ENCODE measurements around the gene TCEAL4. TPM values are rescaled to one million over a fixed set of nuclear protein-coding genes. Genes with fewer than 3 reads are reported as not detected.
A peak's percentile ranks its signal among the peaks of the same experiment; 100 is the strongest.

The TCEAL4 gene
- 10 to 100 TPM; 17.1 to 18.5 TPM for total RNA-seq

DNA sequence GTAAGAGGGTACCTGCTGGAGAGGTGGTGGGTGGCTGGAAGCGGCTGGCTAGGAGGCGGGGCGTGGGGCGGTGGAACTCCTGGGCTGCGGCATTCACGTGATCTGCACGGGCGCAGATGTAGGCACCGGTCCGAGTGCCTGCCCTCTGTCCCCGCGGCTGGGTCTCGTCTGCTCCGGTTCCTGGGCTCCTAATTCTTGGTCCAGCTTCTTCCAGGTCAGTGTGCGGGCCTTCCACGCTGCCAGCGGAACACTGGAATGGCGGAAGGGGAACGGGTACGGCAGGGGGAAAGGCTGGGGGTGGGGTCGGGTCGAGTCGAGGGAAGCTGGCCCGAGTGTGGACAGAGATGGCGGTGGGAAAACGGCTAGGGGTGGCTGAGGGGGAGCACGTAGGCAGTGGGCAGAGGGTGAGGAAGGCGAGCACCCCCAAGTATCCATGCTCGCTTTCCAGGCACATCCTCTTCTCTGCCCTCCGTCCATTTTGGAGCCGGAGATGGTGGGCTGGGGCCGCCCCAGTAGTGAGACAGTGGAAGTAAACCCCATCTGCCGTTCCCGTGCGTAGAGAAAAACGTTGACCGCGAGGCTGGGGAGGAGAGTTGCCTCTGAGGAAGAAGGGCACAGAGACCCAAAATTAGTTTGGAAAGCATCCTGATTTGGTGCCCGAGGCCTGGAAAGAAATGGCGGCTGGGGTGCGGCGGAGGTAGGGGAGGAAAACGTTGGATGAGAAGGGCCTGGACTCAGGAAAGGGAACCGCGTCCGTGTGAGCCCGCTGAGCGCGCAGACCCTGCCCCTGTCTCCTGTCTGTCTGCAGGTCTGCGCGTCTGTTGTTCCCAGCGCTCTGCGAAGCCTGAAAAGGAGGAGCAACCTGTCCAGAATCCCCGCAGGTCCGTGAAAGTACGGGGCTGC lies at the start of gene TCEAL4:
Gene TCEAL4, plus strand, starts transcription at position 105 of the 903 bp plus-strand sequence. CDS start 1,161 bp downstream, outside the sequence.
- CTCF ChIA-PET = no interaction called here
- peaks cover 5% of the 10 kb centered on the region for H3K36me3 Mint-ChIP-seq (ENCODE audit: low read depth)
- peaks cover under 1% of the 10 kb centered on the region for H3K27me3 Mint-ChIP-seq
- intact Hi-C loops (cut with DNase I, micrococcal nuclease) = loop anchor here in 1 of 2 experiments (2.0 kb wide), 2 partner anchors 31 to 43 kb away; partner anchors contain the start of gene TCEAL1
- H3K4me3 Mint-ChIP-seq = peak within 1 kb of the TSS; percentile 82
- H3K9me3 Mint-ChIP-seq (ENCODE audit: low read depth) = no peaks in the 10 kb centered on the region
- H3K4me1 Mint-ChIP-seq = peaks cover 16% of the 10 kb centered on the region
- ATAC-seq (peak; percentile 85), DNase-seq (peak; percentile 68)
- H3K27ac Mint-ChIP-seq = peak within 1 kb of the TSS; percentile 79
- POLR2A ChIA-PET = no interaction called here

DNA sequence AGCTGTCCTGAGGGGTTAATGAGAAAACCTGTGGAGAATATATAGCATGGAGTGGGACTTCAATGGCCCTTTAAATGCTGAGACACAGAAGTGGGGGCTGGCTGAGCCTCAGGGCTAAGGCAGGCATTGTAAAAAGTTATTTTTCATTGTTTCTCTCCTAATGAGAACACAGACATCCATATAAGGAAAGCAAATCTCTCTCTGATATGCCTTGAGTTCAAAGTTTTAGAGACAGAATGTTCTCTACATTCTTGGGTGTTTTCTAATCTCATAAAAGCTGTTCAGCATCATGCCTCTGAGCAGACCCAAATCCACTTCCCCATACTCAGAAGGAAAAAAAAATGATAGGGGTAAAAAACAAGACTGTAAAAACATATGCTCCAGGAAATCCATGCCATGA lies 49.2 kb upstream of the TCEAL4 start:
- H3K27ac Mint-ChIP-seq = no peak overlapping the region

DNA sequence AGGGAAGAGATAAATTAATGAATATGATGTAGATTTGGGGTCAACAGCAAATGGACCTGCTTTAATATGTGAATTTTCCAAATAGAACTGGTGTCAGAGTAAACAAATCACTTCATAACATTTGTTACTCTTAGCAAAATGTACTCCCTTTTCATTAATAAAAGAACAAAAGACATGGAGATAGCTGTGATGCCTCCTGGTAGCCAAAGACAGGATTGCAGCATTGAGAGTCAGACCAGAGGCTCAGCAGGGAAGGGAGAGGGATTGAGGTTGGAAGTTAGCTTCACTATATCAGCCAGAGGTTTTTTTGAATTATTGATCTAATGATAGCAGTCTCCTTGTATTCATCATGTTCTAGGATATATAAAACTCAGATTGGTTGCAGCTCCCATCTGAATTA lies 48.6 kb upstream of the TCEAL4 start:
- H3K4me1 Mint-ChIP-seq = peaks cover 2% of the 10 kb centered on the region
- intact Hi-C loops (cut with DNase I, micrococcal nuclease) = no loop called here
- no peak overlapping the region for H3K27ac Mint-ChIP-seq
- no peak overlapping the region for H3K4me3 Mint-ChIP-seq
- CTCF ChIA-PET = no interaction called here
- H3K9me3 Mint-ChIP-seq (ENCODE audit: low read depth) = no peaks in the 10 kb centered on the region
- no peaks in the 10 kb centered on the region for H3K36me3 Mint-ChIP-seq (ENCODE audit: low read depth)
- H3K27me3 Mint-ChIP-seq = no peaks in the 10 kb centered on the region
- DNase-seq = no peak
- POLR2A ChIA-PET = no interaction called here
- ATAC-seq = no peak

More for the DNA sequence above, 49.2 kb upstream of the TCEAL4 start:
- ChIA-PET POLR2A (no interaction called here), CTCF (interaction anchor here (0.6 kb wide), 1 partner anchor 476 kb away, joined by 3 read pairs; no protein-coding TSS in a partner anchor)
- no peak for DNase-seq
- no peaks in the 10 kb centered on the region for H3K36me3 Mint-ChIP-seq (ENCODE audit: low read depth)
- H3K4me3 Mint-ChIP-seq = no peak overlapping the region
- H3K27me3 Mint-ChIP-seq = no peaks in the 10 kb centered on the region
- H3K4me1 Mint-ChIP-seq = peaks cover 2% of the 10 kb centered on the region
- intact Hi-C loops (cut with DNase I, micrococcal nuclease) = no loop called here
- no peak for ATAC-seq
- H3K9me3 Mint-ChIP-seq (ENCODE audit: low read depth) = no peaks in the 10 kb centered on the region

DNA sequence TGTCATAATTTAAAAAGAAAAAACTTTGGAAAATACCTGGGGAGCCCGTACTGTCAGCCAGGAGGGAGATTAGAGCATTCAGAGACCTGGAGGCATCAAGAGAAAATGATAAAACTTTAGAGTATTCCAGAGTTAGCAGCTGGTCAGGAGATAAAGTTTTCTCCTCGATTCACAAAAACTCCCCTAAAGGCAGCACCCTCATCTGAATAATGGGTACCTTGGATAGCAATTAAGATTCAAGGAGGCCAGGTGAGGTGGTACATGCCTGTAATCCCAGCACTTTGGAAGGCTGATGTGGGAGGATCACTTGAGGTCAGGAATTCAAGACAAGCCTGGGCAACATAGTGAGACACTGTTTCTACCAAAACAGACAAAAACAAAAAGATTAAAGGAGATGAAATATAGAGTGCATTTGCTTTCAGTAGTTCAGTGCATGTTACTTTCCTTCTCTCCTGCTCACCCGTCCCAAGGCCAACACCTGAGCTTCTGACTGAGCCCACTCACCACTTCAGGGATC lies 47.4 kb upstream of the TCEAL4 start:
- Mint-ChIP-seq H3K4me3 (no peak overlapping the region), H3K9me3 (ENCODE audit: low read depth) (no peaks in the 10 kb centered on the region), H3K4me1 (peaks cover 2% of the 10 kb centered on the region), H3K27me3 (no peaks in the 10 kb centered on the region), H3K36me3 (ENCODE audit: low read depth) (no peaks in the 10 kb centered on the region), H3K27ac (no peak overlapping the region)
- no peak for ATAC-seq
- POLR2A ChIA-PET = no interaction called here
- CTCF ChIA-PET = no interaction called here
- intact Hi-C loops (cut with DNase I, micrococcal nuclease) = no loop called here
- no peak for DNase-seq

DNA sequence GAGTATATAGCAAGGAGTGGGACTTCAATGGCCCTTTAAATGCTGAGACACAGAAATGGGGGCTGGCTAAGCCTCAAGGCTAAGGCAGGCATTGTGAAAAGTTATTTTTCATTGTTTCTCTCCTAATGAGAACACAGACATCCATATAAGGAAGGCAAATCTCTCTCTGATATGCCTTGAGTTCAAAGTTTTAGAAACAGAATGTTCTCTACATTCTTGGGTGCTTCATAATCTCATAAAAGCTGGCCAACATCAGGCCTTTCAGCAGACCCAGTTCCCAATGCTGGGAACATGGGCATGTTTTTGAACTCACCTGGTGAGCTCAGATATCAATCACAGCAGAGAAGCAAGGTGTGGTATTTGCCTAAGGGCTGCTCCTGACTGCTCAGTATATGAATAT lies 46.6 kb upstream of the TCEAL4 start:
- H3K27ac Mint-ChIP-seq = no peak overlapping the region
- intact Hi-C loops (cut with DNase I, micrococcal nuclease) = no loop called here
- no peaks in the 10 kb centered on the region for H3K27me3 Mint-ChIP-seq
- no peaks in the 10 kb centered on the region for H3K36me3 Mint-ChIP-seq (ENCODE audit: low read depth)
- ATAC-seq (no peak), DNase-seq (no peak)
- POLR2A ChIA-PET = no interaction called here
- H3K9me3 Mint-ChIP-seq (ENCODE audit: low read depth) = no peaks in the 10 kb centered on the region
- H3K4me3 Mint-ChIP-seq = no peak overlapping the region
- H3K4me1 Mint-ChIP-seq = no peaks in the 10 kb centered on the region
- CTCF ChIA-PET = interaction anchor here (0.6 kb wide), 1 partner anchor 33 kb away, joined by 3 read pairs; no protein-coding TSS in a partner anchor

DNA sequence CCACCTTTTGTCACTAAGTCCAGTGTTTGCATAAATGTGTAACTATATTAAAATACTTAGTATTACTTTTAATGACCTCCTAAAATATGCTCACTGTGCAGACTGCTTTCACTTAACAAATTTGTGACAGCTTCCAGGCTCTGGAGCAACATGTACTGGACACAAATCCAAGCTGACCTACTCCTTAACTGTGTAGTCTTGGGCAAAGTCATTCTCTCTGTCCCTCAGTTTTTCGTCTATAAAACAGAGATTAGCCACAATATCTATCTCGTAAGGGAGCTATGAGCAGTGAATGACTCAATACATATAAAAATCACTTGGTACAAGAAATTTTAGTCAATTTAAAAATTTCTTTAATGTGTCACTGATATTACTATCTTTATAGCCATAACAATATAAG lies 45.6 kb upstream of the TCEAL4 start:
- Mint-ChIP-seq H3K4me1 (no peaks in the 10 kb centered on the region), H3K27me3 (no peaks in the 10 kb centered on the region), H3K36me3 (ENCODE audit: low read depth) (no peaks in the 10 kb centered on the region), H3K9me3 (ENCODE audit: low read depth) (no peaks in the 10 kb centered on the region), H3K4me3 (no peak overlapping the region), H3K27ac (no peak overlapping the region)
- DNase-seq = no peak
- ChIA-PET POLR2A (no interaction called here), CTCF (no interaction called here)
- no peak for ATAC-seq
- intact Hi-C loops (cut with DNase I, micrococcal nuclease) = no loop called here

DNA sequence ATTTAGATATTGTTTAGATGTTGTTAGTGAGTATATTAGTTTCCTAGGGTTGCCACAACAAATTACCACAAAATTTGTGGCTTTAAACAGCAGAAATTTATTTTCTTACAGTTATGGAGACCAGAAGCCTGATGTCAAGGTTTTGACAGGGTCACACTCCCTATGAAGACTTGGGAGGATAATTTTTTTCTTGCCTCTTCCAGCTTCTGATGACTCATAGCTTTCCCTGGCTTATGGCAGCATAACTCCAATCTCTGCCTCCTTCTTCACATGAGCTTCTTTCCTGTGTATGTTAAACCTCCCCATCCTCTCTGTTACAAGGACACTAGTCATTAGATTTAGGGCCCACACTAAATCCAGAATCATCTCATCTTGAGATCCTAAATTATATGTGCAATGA lies 45.2 kb upstream of the TCEAL4 start:
- H3K36me3 Mint-ChIP-seq (ENCODE audit: low read depth) = no peaks in the 10 kb centered on the region
- no peaks in the 10 kb centered on the region for H3K27me3 Mint-ChIP-seq
- H3K9me3 Mint-ChIP-seq (ENCODE audit: low read depth) = no peaks in the 10 kb centered on the region
- H3K4me3 Mint-ChIP-seq = no peak overlapping the region
- intact Hi-C loops (cut with DNase I, micrococcal nuclease) = no loop called here
- no peak for ATAC-seq
- no peak overlapping the region for H3K27ac Mint-ChIP-seq
- CTCF ChIA-PET = no interaction called here
- no peak for DNase-seq
- POLR2A ChIA-PET = no interaction called here
- no peaks in the 10 kb centered on the region for H3K4me1 Mint-ChIP-seq

DNA sequence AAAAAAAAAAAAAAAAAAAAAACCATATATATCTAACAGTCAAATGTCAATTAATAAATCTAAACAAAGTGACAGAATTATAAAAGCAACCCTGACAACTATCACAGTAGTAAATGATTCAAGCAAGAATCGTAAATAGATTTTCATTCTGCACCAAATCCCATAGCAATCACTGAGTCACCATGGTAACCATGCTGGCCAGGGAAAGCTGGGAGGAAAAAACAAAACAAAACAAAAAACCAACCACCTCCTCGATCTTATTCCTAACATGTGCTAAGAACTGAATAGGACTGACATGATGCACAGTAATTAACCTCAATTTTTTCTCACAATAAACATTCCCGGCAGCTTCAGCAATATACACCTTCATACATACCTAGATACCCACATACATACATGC lies 35.4 kb upstream of the TCEAL4 start:
- peaks cover 2% of the 10 kb centered on the region for H3K36me3 Mint-ChIP-seq (ENCODE audit: low read depth)
- intact Hi-C loops (cut with DNase I, micrococcal nuclease) = loop anchor here in 1 of 2 experiments (10.0 kb wide), 1 partner anchor 605 kb away; the partner anchor contains the start of gene SLC25A53
- CTCF ChIA-PET = interaction anchor here (0.5 to 1.0 kb wide), 2 partner anchors 17 to 149 kb away, joined by 3 read pairs; no protein-coding TSS in a partner anchor

DNA sequence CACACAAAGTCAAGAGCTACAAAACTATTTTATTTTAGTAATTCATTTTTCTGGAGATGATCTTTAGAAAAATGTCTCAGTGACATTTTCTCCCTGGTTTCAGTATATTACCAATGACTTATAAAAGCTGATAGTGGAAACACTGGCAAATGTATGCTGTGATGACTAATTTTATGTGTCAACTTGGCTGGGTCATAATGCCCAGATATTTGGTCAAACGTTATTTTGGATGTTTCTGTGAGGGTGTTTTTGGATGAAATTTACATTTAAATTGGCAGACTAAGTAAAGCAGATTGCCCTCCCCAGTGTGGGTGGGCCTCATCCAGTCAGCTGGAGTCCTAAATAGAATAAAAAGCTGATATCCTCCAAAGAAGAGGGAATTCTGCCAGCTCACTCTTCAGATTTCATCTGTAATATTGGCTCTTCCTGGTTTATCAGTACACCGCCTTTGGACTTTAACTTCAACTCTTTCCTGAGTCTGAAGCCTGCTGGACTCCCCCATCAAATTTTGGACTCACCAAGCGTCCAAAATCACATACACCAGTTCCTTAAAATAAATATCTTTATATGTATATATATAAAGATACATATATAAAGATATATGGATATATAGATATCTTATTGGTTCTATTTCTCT lies 34.8 kb upstream of the TCEAL4 start:
- Mint-ChIP-seq H3K27me3 (no peaks in the 10 kb centered on the region), H3K27ac (no peak overlapping the region), H3K4me3 (no peak overlapping the region), H3K4me1 (peaks cover 3% of the 10 kb centered on the region), H3K36me3 (ENCODE audit: low read depth) (peaks cover 2% of the 10 kb centered on the region), H3K9me3 (ENCODE audit: low read depth) (no peaks in the 10 kb centered on the region)
- POLR2A ChIA-PET = no interaction called here
- intact Hi-C loops (cut with DNase I, micrococcal nuclease) = loop anchor here in 1 of 2 experiments (10.0 kb wide), 1 partner anchor 604 kb away; the partner anchor contains the start of gene SLC25A53
- CTCF ChIA-PET = interaction anchor here (1.0 kb wide), 1 partner anchor 17 kb away, joined by 3 read pairs; no protein-coding TSS in a partner anchor
- ATAC-seq (no peak), DNase-seq (no peak)

More for the DNA sequence above, 35.4 kb upstream of the TCEAL4 start:
- Mint-ChIP-seq H3K4me1 (peaks cover 3% of the 10 kb centered on the region), H3K27ac (no peak overlapping the region), H3K9me3 (ENCODE audit: low read depth) (no peaks in the 10 kb centered on the region), H3K4me3 (no peak overlapping the region), H3K27me3 (no peaks in the 10 kb centered on the region)
- POLR2A ChIA-PET = no interaction called here
- no peak for ATAC-seq
- DNase-seq = no peak

DNA sequence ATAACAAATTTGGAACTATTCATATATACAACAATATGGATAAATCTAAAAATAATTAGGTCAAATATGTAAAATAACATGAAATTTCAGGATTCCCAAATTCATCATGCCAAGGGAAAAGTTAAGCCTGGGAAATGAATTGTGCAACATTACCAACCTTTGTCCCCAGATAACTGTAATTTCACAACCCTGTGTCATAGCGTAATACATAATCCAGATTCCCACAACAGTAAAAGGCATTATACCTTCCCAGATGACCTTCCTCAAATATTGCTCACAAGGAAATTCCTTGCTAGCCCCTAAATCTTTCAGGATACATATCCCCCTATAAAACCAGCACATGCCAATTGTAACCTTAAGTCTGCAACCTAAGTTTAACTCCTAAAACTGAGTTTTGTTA lies 33.1 kb upstream of the TCEAL4 start:
- Mint-ChIP-seq H3K4me3 (no peak overlapping the region), H3K9me3 (ENCODE audit: low read depth) (no peaks in the 10 kb centered on the region), H3K27ac (no peak overlapping the region), H3K27me3 (no peaks in the 10 kb centered on the region), H3K36me3 (ENCODE audit: low read depth) (peaks cover 2% of the 10 kb centered on the region), H3K4me1 (peaks cover 3% of the 10 kb centered on the region)
- ATAC-seq = no peak
- intact Hi-C loops (cut with DNase I, micrococcal nuclease) = loop anchor here in 1 of 2 experiments (10.0 kb wide), 1 partner anchor 603 kb away; the partner anchor contains the start of gene SLC25A53
- no peak for DNase-seq
- ChIA-PET CTCF (no interaction called here), POLR2A (no interaction called here)

DNA sequence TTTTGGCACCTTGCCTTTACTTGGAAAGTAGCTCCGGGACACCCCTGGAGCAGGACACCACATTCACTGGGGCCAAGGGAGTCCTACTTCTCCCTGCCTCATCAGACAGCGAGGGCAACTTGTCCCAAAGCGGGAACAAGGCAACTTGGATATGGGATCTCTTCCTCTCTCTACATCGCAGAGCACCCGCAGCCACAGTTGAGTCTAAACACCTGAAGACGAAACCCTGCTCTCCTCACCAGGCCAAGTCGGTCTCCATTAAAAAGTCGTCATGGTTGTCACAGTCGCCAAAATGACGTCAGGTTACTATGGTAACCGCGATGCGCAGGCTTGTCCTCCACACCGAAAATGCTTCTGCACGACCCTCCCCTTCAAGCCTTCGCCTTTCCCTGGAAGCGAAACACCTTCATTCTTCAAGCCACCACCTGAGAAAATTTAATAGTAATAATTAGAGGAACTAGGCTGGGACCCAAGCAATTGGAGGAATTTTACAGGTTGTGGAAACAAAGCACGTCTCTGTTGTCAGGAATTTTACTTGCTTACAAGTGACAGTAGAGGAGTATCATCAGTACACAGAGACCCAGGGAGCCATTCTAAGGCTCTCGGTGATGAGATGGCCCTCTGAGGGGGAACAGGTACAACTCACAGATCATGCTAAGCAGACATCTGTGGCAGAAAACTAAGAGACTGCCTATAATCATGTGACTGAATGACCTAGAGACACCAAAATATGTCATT lies 30.5 kb upstream of the TCEAL4 start:
- intact Hi-C loops (cut with DNase I, micrococcal nuclease) = loop anchor here in 1 of 2 experiments (2.0 to 10.0 kb wide), 4 partner anchors 30 to 600 kb away; partner anchors contain the start of genes SLC25A53, TCEAL1 and TCEAL4
- POLR2A ChIA-PET = interaction anchor here (0.5 kb wide), 1 partner anchor 22 kb away, joined by 3 read pairs; no protein-coding TSS in a partner anchor
- peaks cover 2% of the 10 kb centered on the region for H3K36me3 Mint-ChIP-seq (ENCODE audit: low read depth)
- H3K9me3 Mint-ChIP-seq (ENCODE audit: low read depth) = no peaks in the 10 kb centered on the region
- H3K27ac Mint-ChIP-seq = peak overlapping the region; percentile 90
- H3K4me3 Mint-ChIP-seq = peak overlapping the region; percentile 89
- ATAC-seq (peak; percentile 86), DNase-seq (peak; percentile 81)
- H3K4me1 Mint-ChIP-seq = peaks cover 3% of the 10 kb centered on the region
- H3K27me3 Mint-ChIP-seq = no peaks in the 10 kb centered on the region
- CTCF ChIA-PET = no interaction called here

Data from activated CD4-positive, alpha-beta T cell treated with anti-CD3 and anti-CD28 coated beads for 36 hours (primary cell).